ENCODE data around the gene DNASE2B.

Gene DNASE2B

GRCh38 chr1:84452436-84452835 is 54.2 kb downstream of the DNASE2B start:
- DNase-seq (ENCODE audit: low read depth): no peak

- no peak for DNase-seq (ENCODE audit: low read depth)
Measured at GRCh38 chr1:84462118-84462517, 63.8 kb downstream of the DNASE2B start.

Measured in T follicular helper cell (primary cell).